ENCODE measurements around the gene FNBP1.
A peak's percentile ranks its signal among the peaks of the same experiment; 100 is the strongest.
"Not testable (repeated sequence)": the region's sequence is repeated elsewhere in the genome, so short reads cannot be mapped to it uniquely, and the experiment has no call there.

The FNBP1 gene

GRCh38 chr9:129989362-129989708, 53.7 kb downstream of the FNBP1 start:
- no peak for DNase-seq

- no peak for DNase-seq
These were observed 54.2 kb downstream of the FNBP1 start for GRCh38 chr9:129988607-129989361.

- no peak for DNase-seq
These were observed 55.0 kb downstream of the FNBP1 start for GRCh38 chr9:129987941-129988340.

GRCh38 chr9:129987047-129987446, 55.9 kb downstream of the FNBP1 start:
- no peak for DNase-seq

- not testable (repeated sequence) for DNase-seq
These were observed 58.4 kb downstream of the FNBP1 start for GRCh38 chr9:129984589-129984988.

GRCh38 chr9:129983891-129984290, 59.1 kb downstream of the FNBP1 start:
- no peak for DNase-seq

GRCh38 chr9:129981180-129981907, 61.6 kb downstream of the FNBP1 start:
- DNase-seq, result peak; percentile 48

- not testable (repeated sequence) for DNase-seq
These were observed 62.8 kb downstream of the FNBP1 start for GRCh38 chr9:129980224-129980623.

GRCh38 chr9:129979071-129979745, 63.8 kb downstream of the FNBP1 start:
- peak; percentile 57 for DNase-seq

GRCh38 chr9:129972816-129973215, 70.2 kb downstream of the FNBP1 start:
- no peak for DNase-seq

GRCh38 chr9:129968690-129969485, 74.1 kb downstream of the FNBP1 start:
- DNase-seq, result no peak

- peak; percentile 21 for DNase-seq
These were observed 77.9 kb downstream of the FNBP1 start for GRCh38 chr9:129964901-129965734.

GRCh38 chr9:129962889-129963703, 79.9 kb downstream of the FNBP1 start:
- DNase-seq, result no peak

GRCh38 chr9:129962451-129962864, 80.5 kb downstream of the FNBP1 start:
- no peak for DNase-seq

GRCh38 chr9:129958796-129959195, 84.2 kb downstream of the FNBP1 start:
- no peak for DNase-seq

- no peak for DNase-seq
These were observed 88.0 kb downstream of the FNBP1 start for GRCh38 chr9:129954868-129955550.

GRCh38 chr9:129953736-129954135, 89.3 kb downstream of the FNBP1 start:
- no peak for DNase-seq

GRCh38 chr9:129952337-129952736, 90.7 kb downstream of the FNBP1 start:
- DNase-seq, result no peak

- no peak for DNase-seq
These were observed 93.2 kb downstream of the FNBP1 start for GRCh38 chr9:129949821-129950220.

GRCh38 chr9:129948626-129949025, 94.4 kb downstream of the FNBP1 start:
- not testable (repeated sequence) for DNase-seq
